ENCODE results near the gene SLC7A6OS. TPM values are rescaled to one million over a fixed set of nuclear protein-coding genes. Genes with fewer than 3 reads are reported as not detected.

Gene SLC7A6OS
- total RNA-seq, 1 donor from 2014 or later = 14.4 TPM

- intact Hi-C loops (cut with DNase I) = no loop called here
These were observed 57.0 kb downstream of the SLC7A6OS start for GRCh38 chr16:68253721-68254120.

GRCh38 chr16:68252383-68252782, 58.4 kb downstream of the SLC7A6OS start:
- H3K27ac ChIP-seq = peak overlapping the region; percentile 62 to 88
- no peaks in the 10 kb centered on the region for H3K9me3 ChIP-seq
- TF ChIP-seq CTCF (IDR thresholded peaks at IDR 0.05) = no peak
- H3K27me3 ChIP-seq = no peaks in the 10 kb centered on the region
- H3K36me3 ChIP-seq = peaks cover 49 to 61% of the 10 kb centered on the region in 2 donors
- H3K4me3 ChIP-seq = no peak overlapping the region
- peaks cover 9 to 17% of the 10 kb centered on the region in 2 donors for H3K4me1 ChIP-seq
- DNase-seq (ENCODE audit: low spot score in 2 of 2) = no peak
- intact Hi-C loops (cut with DNase I) = no loop called here

More at GRCh38 chr16:68253721-68254120, 57.0 kb downstream of the SLC7A6OS start:
- TF ChIP-seq CTCF (IDR thresholded peaks at IDR 0.05) = no peak
- Histone ChIP-seq H3K4me1 (peaks cover 10 to 18% of the 10 kb centered on the region in 2 donors), H3K27ac (peak overlapping the region in 1 of 2 donors; percentile 2), H3K9me3 (no peaks in the 10 kb centered on the region), H3K27me3 (no peaks in the 10 kb centered on the region), H3K36me3 (peaks cover 49 to 61% of the 10 kb centered on the region in 2 donors), H3K4me3 (no peak overlapping the region)
- DNase-seq (ENCODE audit: low spot score in 2 of 2) = no peak

GRCh38 chr16:68251832-68252231, 58.9 kb downstream of the SLC7A6OS start:
- TF ChIP-seq CTCF (IDR thresholded peaks at IDR 0.05) = no peak
- intact Hi-C loops (cut with DNase I) = no loop called here
- H3K4me3 ChIP-seq = no peak overlapping the region
- peaks cover 14 to 22% of the 10 kb centered on the region in 2 donors for H3K4me1 ChIP-seq
- H3K9me3 ChIP-seq = no peaks in the 10 kb centered on the region
- H3K27me3 ChIP-seq = no peaks in the 10 kb centered on the region
- H3K36me3 ChIP-seq = peaks cover 49 to 57% of the 10 kb centered on the region in 2 donors
- DNase-seq (ENCODE audit: low spot score in 2 of 2) = no peak
- H3K27ac ChIP-seq = peak overlapping the region; percentile 62 to 88

GRCh38 chr16:68250951-68251350, 59.8 kb downstream of the SLC7A6OS start:
- intact Hi-C loops (cut with DNase I) = no loop called here
- Histone ChIP-seq H3K36me3 (peaks cover 48 to 55% of the 10 kb centered on the region in 2 donors), H3K9me3 (no peaks in the 10 kb centered on the region), H3K4me3 (no peak overlapping the region), H3K27me3 (no peaks in the 10 kb centered on the region), H3K27ac (peak overlapping the region in 1 of 2 donors; percentile 88), H3K4me1 (peaks cover 23 to 30% of the 10 kb centered on the region in 2 donors)
- no peak for DNase-seq (ENCODE audit: low spot score in 2 of 2)
- TF ChIP-seq CTCF (IDR thresholded peaks at IDR 0.05) = no peak

- H3K27me3 ChIP-seq = no peaks in the 10 kb centered on the region
- H3K4me3 ChIP-seq = no peak overlapping the region
- H3K27ac ChIP-seq = no peak overlapping the region
- no peak for DNase-seq (ENCODE audit: low spot score in 2 of 2)
- no peak for TF ChIP-seq CTCF (IDR thresholded peaks at IDR 0.05)
- H3K4me1 ChIP-seq = peaks cover 28 to 36% of the 10 kb centered on the region in 2 donors
- H3K36me3 ChIP-seq = peaks cover 32 to 40% of the 10 kb centered on the region in 2 donors
- intact Hi-C loops (cut with DNase I) = no loop called here
- no peaks in the 10 kb centered on the region for H3K9me3 ChIP-seq
These were observed 61.4 kb downstream of the SLC7A6OS start for GRCh38 chr16:68249371-68249770.

Other genes starting within 250 kb of the SLC7A6OS start
- gene NFATC3, start 225.6 kb downstream of the SLC7A6OS start, total RNA-seq = 36.4 TPM
- not detected for gene ESRP2, start 74.8 kb downstream of the SLC7A6OS start, total RNA-seq
- gene PLA2G15, start 65.6 kb downstream of the SLC7A6OS start, total RNA-seq = 21.9 TPM
- gene SLC7A6, start 46.4 kb downstream of the SLC7A6OS start, total RNA-seq = 27.7 TPM
- 25.1 TPM for gene PRMT7, start 73 bp upstream of the SLC7A6OS start, total RNA-seq
- not detected for gene SMPD3, start 137.6 kb upstream of the SLC7A6OS start, total RNA-seq
- gene ZFP90, start 228.3 kb upstream of the SLC7A6OS start, total RNA-seq = 11.8 TPM

Data from ascending aorta (tissue), 2 donors.